Non-pigmented ciliary epithelial cell (primary cell): Measurements from ENCODE around the gene TRAPPC6A.

Experiments used
- DNase-seq: peaks from one replicate; pipeline ENCODE4 v3.0.0-alpha.2; 2010; ENCODE audit warnings: low read depth

TRAPPC6A gene, protein sequence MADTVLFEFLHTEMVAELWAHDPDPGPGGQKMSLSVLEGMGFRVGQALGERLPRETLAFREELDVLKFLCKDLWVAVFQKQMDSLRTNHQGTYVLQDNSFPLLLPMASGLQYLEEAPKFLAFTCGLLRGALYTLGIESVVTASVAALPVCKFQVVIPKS

DNA sequence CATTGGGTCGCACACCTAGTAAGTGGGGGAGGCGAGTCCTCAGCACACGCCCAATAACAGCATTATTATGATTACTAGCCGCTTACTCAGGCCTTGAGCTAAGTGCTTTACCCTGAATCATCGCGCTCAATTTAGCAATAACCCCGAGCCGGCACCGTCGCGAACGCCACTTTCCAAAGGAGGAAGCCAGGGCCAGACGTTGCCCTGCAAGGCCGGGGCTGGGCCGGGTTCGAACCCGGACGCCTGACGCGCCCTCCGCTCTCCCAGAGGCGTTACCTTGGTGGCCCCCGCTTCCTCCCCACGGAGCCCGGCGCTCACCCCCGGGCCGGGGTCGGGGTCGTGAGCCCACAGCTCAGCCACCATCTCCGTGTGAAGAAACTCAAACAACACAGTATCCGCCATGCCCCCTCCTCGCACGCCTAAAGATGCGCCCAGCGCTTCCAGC lies at the start of gene TRAPPC6A:
Gene TRAPPC6A (minus strand): TSS at position 421 of the 445 bp plus-strand sequence. CDS start 19 bp downstream, at position 402.
- DNase-seq: peak; percentile 30

DNA sequence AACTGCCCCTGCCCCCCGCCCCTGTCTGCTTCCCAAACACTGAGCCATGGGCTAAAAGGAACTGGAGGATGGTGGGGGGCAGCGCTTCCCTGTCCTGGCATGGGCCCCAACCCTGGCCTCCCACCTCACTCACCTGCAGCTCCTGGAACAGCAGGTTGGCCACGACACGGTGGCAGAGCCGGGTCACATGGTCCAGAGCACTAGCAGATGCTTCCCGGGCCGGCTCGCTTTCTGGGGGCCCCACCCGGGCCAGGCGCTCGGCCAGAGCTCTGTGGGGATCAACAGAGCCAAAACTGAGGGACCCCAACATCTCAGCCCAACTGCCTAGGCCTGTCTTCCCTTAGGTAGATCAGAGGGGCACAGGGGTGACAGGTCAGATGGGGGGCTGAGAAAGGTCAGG lies 46.6 kb upstream of the TRAPPC6A start:
- no peak for DNase-seq

DNA sequence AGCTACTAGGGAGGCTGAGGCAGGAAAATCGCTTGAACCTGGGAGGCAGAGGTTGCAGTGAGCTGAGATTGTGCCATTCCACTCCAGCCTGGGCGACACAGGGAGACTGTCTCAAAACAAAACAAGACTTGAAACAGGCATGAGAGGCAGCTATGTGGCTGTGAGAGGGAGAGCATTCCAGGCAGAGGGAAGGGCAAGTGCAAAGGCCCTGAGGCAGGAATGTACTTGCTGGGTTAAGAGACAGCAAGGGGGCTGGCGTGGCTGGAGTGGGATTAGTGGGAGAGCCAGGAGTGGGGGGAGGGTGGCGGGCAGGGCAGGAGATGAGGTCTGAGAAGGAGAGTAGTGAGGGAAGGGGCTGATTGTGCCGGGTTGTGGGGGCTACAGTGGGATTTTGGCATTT lies 45.8 kb upstream of the TRAPPC6A start:
- no peak for DNase-seq

DNA sequence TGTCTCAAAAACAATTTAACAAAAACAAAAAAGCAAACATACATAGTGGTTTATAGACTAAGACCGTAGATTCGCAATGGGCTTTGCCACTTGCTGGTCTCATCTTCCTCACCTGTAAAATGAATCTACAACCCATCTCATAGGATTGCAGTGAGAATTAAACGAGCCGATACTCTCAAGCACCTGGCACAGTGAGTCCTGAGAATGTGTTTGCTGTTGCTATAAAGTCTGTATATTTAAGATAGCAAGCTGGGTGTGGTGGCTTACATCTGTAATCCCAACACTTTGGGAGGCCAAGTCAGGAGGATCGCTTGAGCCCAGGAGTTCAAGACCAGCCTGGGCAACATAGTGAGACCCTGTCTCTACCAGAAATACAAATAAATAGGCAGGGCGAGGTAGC lies 44.7 kb upstream of the TRAPPC6A start:
- DNase-seq: no peak

DNA sequence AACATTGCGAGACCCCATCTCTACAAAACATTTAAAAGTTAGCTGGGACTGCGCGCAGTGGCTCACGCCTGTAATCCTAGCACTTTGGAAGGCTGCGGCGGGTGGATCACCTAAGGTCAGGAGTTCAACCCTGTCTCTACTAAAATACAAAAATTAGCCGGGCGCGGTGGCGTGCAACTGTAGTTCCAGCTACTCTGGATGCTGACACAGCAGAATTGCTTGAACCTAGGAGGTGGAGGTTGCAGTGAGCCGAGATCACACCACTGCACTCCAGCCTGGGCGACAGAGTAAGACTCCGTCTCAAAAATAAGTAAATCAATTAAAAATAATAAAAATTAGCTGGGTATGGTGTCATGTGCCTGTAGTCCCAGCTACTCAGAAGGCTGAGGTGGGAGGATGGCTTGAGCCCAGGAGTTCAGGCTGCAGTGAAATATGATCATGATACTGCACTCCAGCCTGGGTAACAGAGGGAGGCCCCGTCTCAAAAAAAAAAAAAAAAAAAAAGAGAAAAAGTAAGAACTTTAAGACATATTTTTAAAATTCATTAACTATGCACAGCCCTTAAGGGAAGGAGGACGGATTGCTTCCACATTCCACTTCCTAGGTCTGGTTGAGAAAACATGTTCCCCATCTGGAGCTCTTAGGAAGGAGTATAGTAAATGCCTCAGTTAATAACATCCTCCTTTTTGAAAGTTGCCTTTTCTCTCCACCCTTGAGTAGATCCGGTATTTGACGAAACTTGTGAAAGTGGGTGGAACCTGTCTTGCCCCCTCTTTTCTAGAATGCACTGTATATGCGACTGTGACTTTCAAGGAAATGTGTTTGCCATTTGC lies 41.1 kb upstream of the TRAPPC6A start:
- DNase-seq: no peak

DNA sequence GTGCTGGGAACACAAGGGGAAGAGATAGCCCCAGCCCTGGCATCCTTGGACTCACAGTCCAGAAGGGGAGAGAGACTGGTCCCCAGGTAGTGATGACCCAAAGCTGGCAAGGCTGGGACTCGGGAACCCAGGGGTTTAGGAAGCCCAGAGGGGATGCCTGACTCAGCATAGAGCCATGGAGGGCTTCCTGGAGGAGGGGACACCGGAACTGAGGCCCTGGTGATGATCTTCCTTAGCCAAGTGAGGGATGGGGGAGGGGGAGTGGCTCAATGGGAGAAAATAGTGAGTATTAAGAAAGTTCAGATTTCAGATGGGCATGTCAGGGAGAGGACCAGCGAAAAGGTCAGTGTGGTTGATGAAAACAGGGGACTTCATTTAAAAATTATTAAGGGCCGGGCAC lies 40.4 kb upstream of the TRAPPC6A start:
- no peak for DNase-seq

DNA sequence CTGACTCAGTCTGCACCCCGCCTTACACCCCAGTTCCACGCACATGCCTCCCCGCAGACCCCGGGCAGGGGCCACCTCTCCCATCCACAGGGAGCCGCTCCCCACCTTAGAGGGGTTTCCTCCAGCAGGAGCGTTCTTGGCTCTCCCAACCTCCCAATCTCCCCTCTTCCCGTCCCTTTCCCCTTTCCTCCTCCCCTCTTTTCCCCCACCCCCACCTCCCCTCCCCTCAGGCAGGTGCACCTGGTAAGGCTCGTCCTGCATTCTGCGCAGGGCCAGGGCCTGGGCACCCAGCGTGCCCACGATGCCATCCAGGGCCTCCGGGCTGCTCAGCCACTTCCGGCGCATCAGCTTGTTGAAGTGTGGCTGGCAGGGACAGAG lies 39.9 kb upstream of the TRAPPC6A start:
- no peak for DNase-seq

DNA sequence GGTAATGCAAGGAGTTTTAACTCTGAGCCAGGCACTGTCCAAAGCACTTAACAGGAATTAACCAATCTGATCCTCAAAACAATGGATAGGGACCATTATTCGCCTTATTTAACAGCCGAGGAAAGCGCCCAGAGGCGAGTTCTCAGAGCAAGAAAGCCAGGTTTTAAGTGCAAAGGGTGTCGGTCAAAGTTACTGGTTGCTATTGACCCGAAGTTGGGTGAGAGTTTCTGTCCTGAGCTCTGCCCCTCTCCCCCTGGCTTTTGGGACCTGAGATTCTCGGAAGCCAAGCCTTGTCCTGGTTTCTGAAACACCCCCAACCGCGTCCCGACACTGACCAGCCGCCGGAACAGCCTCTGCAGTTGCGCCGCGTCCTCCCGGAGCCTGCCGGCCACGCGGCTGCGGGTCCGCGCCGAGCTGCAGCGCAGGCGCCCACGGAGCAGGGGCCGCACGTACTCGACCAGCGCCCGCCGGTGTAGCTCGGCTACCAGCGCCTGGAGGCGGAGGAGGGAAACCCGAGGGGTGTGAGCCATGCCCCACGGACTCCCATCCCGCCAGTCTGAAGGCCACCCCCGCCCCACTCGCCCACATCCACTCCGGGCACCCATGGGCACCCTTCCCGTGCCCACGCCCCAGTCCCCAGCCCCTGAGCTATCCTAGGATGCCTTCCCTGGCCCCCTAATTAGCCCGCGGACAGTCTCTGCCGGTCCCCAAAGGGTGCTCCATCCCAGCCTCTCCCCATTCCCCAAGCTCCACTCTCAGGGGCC lies 39.3 kb upstream of the TRAPPC6A start:
- DNase-seq: no peak

DNA sequence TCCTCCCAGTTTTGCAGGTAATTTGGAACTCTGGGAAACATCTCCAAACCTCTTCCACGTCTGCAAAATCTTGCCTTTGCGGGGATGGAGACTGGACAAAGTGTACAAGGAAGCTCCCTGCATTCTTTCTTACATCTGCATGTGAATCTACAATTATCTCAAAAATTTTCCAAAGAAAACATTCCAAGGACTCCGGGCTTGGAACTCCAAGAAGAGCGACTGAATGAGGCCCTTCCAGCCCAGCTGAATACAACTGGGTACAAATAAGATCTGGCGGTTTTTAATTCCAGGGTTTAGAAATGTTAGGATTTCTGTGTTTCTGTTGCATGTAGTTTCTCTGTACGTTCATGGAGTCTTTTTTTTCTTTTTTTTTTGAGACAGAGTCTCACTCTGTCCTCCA lies 38.6 kb upstream of the TRAPPC6A start:
- DNase-seq: no peak

DNA sequence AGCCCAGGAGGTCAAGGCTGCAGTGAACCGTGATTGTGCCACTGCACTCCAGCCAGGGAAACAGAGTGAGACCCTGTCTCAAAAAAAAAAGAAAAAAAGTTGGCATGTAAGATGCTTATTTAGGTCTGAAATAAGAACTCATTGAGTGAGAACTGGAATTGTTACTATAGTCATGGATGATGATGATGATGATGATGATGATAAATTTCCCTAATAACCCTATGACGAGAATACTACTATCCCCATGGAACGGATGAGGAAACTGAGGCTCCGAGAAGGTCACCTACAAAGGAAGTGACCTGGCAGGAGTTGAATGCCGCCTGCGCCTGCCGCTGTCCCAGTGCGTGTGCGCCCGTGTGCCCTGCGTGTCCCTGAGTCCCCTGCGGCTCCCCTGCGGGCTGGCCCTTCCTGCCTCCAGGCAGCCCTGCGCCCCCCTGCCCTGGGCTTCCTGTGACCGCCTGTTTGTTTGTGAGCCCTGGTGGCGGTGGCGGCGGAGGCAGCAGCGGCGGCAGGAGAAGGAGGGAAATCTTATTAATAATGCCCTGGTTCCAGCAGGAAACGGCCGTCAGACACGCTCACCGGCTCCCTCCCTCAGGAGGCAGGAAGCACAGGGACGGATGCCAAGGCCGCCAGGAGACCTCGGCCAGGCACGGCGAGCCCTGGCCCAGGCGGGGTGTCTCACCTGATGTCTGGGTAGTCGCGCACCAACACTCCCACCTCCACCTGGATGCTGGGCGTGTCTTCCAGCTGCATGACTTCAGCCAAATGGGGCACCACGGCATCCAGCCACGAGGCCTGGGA lies 37.6 kb upstream of the TRAPPC6A start:
- DNase-seq: no peak

DNA sequence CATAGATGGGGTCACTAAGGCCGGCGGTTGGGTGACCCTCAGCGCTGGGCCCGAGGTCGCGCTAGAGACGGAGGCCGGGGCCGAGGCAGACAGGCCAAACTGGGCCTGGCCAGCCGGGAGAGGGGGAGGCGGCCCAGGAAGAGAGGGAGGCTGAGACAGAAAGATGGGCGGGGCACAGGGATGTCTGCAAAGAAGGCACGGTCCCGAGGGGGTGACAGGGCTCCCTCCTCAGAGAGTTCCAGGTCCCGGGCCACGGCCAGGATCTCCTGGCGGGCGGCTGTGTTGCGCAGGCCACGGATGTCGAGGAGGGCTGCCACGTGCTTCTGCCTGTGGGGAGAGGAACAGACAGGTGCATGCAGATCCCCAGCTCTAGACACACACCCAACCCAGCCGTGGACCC lies 35.0 kb upstream of the TRAPPC6A start:
- DNase-seq: no peak

DNA sequence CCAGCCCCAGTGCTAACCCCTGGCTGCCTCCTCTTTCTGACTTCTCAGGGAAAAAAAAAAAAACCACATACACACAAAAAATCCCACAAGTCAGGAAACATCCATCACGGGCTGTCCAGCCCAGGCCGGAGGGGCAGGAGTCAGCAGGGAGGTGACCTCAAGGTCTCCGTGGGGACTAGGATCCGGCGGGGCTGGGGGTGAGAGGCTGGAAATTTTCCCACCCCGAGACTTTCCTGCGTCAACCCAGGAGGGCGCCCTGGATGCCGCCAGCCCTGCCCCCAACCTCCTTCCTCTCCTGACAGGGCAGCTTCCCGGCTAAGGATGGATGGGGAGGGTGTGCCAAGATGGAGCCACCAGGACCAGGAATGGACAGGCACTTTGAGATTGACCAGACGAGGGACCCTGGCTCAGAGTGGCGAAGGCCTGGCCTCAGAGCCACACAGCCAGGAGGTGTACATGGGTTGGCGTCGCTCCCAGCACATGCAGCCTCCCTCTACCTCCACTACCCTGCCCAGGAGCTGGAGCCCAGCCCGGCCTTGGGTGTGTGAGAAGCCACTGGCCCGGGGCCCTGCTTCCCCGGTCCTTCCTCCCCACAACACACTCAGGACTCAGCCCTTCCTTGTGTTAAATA lies 33.8 kb upstream of the TRAPPC6A start:
- DNase-seq: no peak

DNA sequence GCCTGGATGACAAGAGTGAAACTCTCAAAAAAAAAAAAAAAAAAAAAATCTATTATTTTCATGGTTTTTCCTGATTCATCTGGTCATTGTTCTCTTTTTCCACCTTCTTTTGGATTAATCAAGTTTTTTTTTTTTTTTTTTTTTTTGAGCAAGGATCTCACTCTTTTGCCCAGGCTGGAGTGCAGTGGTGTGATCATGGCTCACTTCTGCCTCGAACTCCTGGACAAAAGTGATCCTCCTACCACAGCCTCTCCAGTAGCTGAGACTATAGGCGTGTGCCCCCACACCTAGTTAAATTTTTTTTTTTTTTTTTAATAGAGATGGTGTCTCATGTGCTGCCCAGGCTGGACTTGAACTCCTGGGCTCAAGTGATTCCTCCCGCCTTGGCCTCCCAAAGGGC lies 28.3 kb upstream of the TRAPPC6A start:
- no peak for DNase-seq

DNA sequence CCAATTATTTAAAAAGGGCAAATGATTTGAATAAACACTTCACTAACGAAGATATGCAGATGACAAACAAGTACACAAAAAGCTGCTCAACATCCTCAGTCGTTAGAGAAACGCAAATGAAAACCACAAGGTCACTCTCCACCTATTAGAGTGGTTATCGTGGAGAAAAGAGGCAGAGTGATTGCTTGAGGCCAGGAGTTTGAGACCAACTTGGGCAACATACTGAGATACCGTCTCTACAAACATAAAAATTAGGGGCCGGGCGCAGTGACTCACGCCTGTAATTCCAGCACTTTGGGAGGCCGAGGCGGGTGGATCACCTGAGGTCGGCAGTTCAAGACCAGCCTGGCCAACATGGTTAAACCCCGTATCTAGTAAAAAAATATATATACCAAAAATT lies 27.8 kb upstream of the TRAPPC6A start:
- no peak for DNase-seq

DNA sequence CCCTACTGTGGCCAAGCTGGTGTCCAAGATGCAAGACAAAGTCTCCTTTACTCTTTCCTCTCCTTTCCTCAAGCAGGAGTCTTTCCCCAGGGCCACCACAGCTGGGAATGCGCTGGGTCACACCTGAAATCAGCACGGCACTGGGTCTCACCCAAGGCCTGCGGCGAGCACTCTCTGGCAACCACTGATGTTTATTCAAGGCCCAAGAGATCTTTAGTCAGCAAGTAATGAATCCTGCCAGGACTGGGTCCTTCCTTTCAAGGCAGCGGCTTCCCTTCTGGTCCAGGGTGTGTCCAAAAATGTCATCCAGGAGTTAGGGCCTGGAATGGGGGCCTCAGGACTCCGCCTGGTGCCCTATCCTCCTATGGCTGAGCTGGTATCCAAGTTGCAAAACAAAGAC lies 24.6 kb upstream of the TRAPPC6A start:
- no peak for DNase-seq

DNA sequence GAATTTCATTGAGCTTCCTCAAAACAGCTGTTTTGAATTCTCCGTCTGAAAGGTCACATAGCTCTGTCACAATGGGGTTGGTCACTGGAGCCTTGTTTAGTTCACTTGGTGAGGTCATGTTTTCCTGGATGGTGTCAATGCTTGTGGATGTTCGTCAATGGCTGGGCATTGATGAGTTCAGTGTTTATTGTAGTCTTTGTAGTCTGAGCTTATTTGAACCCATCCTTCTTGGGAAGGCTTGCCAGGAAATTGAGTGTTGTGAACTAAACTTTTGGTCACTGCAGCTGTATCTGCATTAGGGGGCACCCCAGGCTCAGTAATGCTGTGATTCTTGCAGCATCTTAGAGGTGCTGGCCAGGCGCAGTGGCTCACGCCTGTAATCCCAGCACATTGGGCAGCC lies 22.5 kb upstream of the TRAPPC6A start:
- DNase-seq: no peak

DNA sequence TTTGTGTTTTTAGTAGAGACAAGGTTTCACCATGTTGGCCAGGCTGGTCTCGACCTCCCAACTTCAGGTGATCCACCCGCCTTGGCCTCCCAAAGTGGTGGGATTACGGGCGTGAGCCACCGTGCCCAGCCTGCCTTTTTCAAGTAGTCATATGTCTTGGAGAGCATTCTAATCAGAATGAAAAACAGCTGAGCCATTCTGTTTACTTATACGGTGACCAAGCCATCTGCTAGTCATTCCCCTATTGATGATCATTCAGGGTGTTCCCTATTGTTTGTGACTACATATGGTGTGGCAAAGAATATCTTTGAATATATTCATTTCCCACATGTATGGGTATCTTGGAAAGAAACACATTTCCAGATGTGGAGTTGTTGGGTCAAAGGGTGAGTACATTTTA lies 17.7 kb upstream of the TRAPPC6A start:
- no peak for DNase-seq

DNA sequence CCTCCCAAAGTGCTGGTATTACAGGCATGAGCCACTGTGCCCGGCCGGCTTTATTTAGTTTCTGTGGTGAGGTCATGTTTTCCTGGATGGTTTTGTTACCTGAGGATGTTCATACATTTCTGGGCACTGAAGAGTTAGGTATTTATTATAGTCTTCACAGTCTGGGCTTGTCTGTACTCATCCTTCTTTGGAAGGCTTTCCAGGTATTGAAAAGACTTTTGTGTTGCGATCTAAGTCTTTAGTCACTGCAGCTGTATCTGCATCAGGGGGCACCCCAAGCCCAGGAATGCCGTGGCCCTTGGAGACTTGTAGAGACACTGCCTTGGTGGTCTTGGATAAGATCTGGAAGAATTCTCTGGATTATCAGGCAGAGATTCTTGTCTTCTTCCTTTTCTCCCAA lies 13.3 kb upstream of the TRAPPC6A start:
- DNase-seq: no peak

DNA sequence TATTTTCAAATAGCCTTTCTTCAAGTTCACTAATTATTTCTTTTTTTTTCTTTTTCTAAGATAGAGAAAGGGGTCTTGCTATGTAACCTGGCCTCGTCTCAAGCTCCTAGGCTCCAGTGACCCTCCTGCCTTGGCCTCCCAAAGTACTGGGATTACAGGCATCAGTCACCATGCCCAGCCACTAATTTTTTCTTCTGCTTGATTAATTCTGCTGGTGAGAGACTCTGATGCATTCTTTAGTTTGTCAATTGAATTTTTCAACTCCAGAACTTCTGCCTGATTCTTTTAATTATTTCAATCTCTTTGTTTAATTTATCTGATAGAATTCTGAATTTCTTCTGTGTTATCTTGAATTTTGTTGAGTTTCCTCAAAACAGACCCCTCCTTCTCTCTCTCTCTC lies 11.9 kb upstream of the TRAPPC6A start:
- DNase-seq: no peak

DNA sequence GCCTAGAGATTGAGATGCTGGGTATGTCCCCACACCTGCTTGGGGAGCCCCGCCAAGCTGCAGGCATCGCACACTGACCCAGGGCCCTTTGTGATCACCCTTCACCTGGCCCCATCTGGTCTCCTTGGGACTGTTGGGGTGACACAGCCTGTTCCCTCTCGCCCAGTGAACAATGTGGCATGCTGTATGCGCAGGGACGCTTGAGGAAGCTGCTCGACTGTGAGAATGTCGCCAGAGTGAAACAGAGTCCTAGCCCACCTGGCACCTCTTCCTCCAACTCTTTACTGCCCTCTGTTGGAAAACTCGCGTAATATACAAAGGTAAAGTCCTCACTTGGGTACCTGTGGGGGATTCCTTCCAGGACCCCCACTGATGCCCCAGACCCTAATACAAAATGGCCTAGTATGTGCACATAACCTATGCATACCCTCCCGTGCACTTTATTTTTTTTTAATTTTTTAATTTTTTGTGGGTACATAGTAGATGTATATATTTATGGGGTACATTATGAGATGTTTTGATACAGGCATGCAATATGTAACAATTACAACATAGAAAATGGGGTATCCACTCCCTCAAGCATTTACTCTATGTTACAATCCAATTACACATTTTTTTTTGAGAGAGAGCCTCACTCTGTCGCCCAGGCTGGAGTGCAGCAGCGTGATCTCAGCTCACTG lies 9.5 kb upstream of the TRAPPC6A start:
- no peak for DNase-seq
